CD4-positive, alpha-beta T cell treated with Interleukin-21 for 1 hour (primary cell): ENCODE results near the gene EPHA10.
"Not testable (repeated sequence)": the region's sequence is repeated elsewhere in the genome, so short reads cannot be mapped to it uniquely, and the experiment has no call there.

ENCODE experiments used
- DNase-seq: peaks from one replicate; pipeline ENCODE4 v3.0.0-alpha.2; 2020

Gene EPHA10

DNA sequence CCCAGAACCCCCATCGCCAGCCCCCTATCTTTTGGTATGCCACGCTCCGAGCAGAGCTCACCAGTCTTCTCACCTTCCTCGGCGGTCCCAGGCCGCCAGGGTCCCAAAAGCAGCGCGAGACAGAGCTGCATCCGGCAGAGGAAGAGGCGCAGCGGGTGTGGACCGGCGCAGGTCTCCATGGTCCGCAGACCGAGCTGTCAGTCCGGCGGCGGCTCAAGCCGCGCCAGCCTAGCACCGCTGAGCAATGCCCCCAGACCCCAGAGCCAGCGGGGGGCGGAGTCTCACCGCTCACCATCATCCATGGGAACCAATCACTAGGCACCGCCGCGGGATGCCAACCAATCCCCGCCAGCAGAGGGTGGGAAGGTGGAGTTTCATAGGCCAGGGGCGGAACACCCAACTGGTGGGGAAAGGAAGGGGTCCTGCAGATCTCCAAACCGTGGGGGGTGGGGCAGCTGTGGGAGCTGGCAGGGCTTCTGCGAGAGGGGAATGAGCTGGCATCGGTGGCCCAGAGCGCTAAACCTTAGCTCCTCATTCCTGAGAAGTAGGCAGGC lies at the start of gene EPHA10:
Gene EPHA10, minus strand, starts transcription at position 233 of the 554 bp plus-strand sequence. Its CDS starts 54 bp downstream, at position 179.
- no peak for DNase-seq

DNA sequence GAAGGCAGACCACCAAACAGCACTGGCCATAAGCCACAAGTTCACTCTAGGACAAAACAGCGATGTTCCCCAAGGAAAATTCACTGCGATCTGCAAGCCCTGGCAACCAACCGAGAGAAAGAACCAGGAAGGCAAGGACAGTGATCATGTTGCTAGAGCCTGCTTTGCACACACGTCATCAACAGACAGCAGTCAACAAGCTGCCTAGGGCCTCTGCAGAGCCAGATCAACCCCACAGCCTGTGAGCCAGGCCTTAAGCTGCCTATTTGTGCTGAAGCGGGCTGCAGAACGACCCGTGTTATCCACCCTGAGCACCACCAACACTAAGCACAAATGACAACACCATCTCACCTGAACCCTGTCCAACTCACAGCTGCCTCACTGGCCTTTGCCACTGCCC lies 49.3 kb upstream of the EPHA10 start:
- DNase-seq = no peak

DNA sequence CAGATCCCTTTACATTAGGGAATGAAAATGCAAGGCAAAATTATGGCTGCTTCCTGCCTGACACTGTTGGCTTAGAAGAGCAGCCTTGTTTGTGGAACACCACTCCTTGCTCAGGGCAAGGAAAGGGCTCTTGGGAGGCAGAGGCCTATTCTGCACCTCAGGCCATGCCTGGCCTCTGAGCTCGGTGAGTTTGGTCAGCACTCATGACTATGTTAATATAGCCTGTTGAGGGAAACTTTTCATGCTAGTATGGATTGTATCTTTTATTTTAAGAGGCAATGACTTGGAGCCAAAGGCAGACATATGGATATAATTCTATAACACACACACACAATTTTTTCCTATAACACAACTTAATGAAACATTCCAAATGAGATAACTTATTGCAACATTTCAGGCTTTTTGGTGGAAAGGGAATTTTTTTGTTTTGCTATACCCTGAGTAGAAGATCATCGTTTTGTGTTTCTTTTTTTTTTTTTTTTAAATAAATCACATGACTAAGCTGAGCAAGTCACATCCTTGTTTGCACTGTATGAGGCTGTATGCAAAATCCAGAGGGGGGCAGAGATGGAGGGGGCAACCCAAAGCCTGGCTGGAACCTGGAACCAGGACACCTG lies 48.7 kb upstream of the EPHA10 start:
- DNase-seq = no peak

DNA sequence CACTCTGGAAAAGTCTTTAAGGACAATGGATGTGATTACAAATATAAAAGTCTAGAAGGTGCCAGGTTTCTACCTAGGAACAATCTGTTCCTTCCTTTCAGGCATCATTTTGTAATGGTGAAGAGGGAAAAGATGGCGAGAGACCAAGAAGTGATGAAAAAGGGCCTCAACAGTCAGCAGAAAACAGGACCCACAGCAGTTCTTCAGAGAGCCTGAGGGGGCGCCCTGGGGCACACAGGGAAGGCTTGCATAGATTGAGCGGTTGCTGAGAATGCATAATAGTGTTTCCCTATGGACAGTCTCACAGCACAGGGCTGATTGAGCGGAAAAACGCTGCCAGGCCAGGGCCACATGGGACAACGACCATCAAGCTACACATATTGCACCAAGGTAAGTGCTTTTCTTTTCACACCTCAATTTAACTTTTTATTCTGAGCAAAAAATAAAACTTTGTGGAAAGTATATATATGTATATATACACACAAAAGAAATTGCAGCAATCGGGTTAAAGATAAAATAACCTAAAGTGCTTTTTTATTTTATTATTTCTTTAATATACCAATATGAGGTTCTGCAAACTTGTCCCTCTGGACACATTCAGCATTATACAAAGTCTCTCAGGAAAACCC lies 46.2 kb upstream of the EPHA10 start:
- DNase-seq = peak; percentile 76

DNA sequence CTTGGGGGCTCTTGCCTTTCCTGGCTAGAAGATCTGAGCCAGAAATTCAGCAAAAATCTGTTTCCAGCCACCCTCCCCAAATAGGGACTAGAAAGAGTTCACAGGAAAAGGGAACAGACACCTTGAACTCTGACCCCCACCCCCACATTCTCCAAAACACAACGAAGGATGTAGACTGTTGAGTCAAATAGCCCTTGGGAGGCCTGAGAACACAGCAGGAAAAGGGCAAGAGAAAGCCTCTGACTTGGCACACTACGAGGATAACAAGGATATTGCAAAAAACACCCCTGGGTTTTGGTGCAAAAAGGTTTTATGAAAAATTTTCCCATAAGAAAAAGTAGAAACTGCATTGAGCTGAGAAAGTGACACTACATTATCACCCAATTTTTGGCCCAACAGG lies 45.0 kb upstream of the EPHA10 start:
- DNase-seq = no peak

DNA sequence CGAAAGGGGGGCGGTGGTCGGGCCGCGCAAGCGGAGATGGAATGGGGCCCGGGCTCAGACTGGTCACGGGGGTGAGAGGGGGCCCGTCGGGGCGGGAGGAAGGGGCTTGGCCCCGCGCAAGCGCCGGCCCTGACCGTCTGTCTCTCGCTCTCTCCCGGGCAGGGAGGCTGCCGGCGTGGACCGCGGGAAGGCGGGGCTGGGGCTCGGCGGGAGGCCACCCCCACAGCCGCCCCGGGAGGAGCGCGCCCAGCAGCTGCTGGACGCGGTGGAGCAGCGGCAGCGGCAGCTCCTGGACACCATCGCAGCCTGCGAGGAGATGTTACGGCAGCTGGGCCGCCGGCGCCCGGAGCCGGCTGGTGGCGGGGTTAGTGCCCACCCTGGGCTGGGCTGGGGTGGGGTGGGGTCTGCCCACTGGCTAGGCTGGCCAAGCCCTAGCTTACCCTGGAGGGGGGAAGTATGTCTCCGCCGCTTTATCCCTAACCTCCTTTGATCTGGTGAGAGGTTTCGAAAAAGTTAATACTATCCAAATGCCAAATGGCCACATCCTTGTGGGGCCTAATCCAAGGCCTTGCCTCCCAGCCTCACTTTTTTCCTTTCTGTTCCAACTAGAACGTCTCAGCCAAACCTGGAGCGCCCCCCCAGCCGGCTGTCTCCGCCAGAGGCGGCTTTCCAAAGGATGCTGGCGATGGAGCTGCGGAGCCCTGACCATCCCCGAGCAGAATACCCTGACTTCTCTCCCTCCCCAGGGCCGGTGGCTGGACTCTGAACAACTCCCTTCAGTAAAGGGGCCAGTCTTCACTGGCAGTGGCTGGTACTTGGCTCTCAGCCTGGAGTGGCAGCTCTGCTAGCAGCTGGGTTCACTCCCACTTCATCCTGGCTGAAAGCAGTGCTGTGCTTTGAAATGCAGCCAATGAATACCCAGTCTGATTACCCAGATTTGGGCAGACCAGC lies 43.7 kb upstream of the EPHA10 start:
- DNase-seq = no peak

DNA sequence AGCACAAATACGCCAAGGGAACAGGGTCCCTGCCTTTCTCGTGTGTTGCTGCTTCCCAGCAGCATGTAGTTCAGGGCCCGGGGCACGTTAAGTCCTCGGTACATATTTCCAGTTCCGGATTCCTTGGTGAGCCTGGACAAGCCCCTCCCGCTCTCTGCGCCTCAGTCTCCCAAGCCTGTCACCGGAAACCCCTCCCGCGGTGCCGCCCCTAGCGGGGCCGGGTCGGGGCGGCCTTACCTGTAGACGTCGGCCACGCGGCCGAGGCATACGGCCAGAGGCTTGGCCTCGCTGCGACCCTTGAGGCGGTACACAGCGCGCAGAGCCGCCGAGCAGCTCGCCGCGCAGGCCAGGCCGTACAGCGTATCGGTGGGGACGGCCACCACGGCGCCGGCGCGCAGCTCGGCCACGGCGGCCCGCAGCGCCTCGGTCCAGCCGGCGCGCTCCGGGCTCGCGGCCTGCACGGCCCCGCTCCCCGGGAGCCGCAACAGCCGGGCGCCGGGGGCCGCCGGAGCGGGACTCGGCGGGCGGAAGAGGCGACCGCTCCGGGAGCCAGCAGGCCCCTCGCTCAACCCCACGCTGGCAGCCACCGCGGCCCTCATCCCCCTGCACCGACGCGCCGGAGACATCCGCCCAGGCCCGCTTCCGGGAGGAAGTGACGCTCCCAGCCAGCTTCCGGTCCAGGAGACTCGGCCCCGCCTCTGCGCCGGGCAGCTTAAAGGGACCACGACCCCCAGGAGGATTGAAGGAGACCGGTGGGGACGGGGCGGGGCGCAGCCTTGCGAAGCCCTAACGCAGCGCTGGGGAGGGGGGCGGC lies 42.8 kb upstream of the EPHA10 start, which contains the start of the genes C1orf122 and YRDC:
Gene C1orf122, plus strand, starts transcription at position 236 of the 814 bp plus-strand sequence. CDS start 615 bp downstream, outside the sequence.
Gene YRDC, minus strand, starts transcription at position 654 of the 814 bp plus-strand sequence. Its CDS starts 28 bp downstream, at position 626.
- DNase-seq = peak; percentile 93

DNA sequence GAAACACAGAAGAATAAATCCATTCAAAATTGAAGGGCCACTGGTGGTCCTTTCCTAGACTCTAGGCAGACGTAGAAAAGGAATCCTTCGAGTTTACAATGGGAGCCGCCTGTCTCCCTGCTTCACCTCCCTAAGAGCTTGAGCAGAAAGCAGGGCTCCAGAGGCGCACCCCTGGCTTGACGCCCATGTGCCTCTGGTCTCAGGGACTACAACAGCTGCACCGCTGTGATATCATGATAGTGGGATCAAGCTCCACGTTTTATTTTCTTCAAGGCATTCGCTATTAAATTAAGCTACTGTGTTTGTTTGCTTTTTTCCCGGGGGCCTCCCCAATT lies 42.3 kb upstream of the EPHA10 start:
- no peak for DNase-seq

DNA sequence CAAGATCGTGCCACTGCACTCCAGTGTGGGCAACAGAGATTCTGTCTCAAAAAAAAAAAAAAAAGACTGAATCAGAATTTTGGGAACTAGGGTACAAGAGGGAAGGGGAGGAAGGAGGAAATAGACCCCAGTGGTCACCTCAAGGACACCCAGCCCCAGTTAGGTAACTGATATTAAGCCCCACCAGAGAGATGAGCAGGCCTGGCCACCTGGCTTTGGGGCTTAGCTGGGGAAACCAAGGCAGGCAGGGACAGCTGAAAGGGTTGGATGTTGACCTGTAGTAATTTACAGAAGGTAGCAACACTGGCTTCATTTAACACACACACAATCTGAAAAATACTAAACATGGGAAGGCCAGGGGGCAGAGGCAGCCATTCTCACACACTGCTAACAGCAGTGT lies 37.5 kb upstream of the EPHA10 start:
- no peak for DNase-seq

DNA sequence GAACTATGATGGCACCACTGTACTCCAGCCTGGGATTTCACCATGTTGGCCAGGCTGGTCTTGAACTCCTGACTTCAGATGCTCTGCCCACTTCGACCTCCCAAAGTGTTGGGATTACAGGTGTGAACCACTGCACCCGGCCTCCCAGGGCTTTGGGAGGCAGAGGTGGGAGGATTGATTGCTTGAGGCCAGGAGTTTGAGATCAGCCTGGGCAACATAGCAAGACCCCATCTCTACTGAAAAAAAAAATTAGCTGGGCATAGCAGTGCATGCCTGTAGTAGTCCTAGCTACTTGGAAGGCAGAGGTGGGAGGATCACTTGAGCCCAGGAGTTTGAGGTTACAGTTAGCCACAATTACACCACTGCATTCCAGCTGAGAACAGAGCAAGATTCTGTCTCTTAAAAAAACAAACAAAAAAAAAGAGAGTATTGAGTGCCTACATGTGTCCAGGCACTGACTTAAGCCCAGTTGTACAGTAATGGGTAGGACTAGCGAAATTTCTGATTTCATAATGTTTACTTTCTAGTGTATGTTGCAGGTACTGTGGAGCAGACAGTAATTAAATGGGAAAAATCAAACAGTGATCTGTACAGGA lies 32.9 kb upstream of the EPHA10 start:
- DNase-seq = no peak

DNA sequence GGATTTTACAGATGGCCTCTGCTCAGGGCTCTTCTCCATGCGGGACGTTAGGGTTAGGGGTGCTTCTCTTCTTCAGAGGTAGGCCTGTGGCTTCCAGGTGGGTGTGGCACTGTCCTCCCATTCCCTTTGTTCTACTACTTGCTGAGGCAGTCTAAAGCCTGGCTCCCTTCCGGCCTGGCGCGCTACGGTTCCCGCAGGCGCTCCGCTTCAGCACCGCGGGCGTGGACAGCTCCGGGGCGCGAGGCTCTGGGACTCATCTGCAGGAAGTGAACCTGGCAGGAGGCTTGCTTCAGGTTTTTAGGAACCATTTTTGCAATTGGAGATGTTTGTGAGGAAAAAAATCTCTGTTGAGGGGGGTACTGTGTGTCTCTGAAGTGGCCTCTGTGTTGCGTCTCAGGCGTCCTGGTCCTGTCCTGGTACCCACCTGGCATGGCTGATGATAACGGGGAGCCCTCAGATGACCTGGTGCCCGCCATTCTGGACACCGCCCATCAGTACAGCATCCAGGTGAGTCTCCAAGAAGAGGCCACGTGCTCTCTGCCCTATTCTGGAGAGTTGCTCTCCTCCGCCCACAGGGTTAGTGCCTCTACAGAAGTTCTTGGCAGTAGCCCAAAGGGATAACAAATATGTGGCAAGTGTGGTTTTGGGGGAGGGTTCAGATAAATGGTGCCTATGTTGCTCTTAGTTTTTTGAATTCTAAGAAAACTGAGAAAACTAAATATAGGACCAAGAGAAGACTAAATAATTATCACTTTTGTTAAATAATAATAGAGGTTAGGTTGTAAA lies 30.6 kb upstream of the EPHA10 start:
- DNase-seq = peak; percentile 33

DNA sequence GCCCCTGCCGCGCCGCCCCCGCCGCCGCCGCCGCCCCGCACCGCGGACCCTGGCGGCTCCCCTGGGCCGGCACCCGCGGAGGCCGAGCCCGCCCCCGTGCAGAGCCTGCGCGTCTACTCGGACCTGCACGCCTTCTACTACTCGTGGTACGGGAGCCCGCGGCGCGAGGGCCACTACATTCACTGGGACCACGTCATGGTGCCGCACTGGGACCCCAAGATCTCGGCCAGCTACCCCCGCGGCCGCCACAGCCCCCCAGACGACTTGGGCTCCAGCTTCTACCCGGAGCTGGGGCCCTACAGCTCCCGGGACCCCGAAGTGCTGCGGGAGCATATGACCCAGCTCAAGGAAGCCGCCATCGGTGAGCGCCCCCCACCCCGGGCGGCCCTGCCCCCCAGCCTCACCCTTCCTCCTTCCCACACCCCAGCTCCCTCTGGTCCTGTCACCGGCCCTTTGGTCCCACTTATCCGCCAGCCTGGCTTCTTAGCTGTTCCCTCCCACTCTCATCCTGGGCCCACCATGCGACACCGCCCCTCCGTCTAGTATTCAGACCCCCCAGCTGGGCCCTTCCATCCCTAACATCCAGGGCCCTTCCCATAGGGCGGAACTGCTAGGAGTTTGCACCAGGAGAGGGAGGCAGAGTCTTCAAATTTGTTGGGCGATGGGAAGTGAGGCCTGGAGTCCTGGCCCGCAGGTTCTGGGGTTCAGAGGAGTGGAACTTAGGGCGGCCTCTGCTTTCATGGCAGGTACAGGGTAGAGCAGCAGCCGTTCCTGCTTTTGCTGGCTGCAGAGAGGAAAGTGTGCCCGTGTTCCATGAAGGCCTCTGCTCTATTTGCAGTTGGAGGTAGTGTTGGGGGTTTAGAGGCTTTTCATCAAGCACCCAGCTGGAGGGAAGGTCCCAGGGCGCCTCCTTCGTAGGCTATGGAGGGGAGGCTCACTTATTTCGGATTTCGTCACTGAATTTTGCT lies 29.7 kb upstream of the EPHA10 start:
- DNase-seq = no peak

DNA sequence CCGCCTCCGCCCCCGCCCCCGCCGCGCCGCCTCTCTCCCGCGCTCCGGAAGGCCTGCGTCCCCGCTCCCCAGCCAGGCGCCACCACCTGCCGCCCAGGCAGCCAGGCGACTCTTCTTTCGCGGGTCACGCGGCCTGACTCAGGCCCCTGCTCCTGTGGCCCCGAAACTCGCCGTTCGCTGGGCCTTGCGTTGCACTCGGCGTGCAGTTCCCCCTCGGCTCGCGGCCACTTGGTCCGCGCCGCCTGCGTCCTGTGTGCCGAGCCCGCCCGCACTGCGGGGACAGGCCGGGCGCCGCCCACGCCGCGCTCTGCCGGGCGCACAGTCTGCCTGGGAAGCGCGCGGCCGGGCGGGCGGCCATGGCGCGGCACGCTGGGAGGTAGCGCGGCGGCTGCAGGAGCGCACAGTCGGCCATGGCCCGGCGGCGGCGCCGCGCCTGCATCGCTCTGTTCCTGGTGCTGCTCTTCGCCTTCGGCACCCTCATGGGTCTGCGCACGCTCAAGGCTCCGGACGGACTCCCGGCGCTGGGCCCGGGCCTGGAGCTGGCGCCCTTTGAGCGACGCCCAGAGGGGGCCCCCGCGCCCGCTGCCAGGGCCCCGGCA lies 29.0 kb upstream of the EPHA10 start, which contains the start of gene MANEAL:
Gene MANEAL, plus strand, starts transcription at position 75 of the 599 bp plus-strand sequence. Its CDS starts 336 bp downstream, at position 411.
- peak; percentile 24 for DNase-seq

DNA sequence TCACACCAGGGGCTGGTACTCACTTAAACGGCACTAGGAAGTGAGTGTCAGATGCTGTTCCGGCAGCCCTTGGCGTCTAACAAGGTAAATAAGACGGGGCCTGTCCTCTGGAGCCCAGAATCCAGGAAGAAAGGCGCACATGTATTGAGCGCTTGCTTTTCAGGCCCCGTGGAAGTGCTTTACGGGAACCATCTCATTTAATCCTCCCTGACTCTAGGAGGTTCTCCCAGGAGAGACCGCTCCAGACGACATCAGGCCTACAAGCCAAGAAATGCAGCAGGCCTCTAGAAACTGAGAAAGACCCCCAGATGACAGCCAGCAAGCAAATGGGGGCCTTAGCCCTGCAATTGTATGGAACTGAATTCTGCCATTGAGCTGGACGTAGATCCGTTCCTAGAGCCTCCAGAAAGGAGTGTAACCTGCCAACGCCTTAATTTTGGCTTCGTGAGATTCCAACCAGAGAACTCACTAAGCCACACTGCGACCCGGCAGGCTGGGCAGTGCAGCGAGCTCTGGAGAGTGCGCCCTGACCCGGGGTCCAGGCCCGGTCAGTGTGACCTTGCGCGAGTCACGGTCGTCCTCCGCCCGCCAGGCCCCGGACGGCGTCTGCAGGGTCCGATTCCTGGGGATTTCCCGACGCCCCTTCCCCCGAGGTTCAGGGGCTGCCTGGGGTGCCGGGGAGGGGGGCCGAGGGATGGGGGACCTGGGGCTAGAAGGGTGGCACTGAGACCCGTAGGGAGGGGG lies 28.2 kb upstream of the EPHA10 start:
- DNase-seq = no peak

DNA sequence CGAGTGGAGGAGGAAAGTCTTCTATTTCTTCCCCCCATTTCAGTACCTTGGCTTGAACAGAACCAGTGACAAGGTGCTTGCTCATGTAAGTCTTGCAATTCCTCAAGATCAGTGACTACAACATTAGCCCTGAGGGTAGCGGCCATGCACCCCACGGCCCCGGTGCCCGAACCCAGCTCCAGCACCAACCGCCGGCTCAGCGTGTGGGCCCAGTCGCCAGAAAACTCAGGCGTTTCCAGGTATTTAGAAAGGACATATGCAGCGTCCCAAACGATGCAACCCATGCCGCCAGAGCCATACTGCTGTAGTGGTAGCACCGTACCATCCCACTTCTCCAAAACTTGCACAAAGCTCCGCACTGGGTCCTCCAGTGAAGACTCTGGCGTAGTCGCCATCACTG lies 17.6 kb upstream of the EPHA10 start:
- no peak for DNase-seq

DNA sequence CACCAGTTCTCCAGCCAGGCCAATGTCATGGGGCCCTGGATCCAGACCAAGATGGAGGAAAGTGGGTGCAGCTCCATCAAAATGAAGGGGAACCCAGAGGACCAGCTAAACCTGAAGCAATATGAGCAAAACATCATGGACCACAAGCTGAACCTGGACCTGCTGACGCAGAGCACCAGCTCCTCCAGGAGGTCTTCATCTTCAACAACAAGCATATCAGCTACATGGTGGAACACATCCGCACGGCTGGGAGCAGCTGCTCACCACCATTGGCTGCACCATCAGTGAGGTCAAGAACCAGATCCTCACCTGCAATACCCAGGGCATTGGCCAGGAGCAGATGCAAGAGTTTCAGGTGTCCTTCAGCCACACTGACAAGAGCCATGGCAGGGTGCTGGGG lies 13.7 kb upstream of the EPHA10 start:
- DNase-seq = no peak

DNA sequence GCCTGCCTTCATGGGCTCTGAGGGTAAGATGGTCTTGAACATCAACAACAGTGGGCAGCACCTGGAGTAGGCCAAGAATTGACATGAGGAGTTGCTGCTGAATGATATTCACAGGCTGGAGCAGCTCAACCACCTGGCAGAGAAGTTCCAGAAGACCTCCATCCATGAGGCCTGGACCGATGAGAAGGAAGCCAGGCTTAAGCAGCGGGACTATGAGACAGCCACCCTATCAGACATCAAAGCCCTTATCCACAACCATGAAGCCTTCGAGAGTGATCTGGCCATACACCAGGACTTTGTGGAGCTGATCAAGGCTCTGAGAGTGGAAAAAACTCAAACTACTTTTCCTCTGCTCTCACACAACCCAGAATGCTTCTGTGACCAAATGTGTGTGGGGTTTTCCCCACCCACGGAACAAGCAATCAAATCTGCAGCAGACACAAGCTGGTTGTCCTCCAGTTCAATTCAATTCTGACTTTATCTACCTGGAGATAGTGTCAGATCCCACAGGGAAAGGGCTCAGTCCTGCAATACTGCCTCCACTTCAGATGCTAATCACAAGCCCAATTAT lies 12.1 kb upstream of the EPHA10 start:
- no peak for DNase-seq

DNA sequence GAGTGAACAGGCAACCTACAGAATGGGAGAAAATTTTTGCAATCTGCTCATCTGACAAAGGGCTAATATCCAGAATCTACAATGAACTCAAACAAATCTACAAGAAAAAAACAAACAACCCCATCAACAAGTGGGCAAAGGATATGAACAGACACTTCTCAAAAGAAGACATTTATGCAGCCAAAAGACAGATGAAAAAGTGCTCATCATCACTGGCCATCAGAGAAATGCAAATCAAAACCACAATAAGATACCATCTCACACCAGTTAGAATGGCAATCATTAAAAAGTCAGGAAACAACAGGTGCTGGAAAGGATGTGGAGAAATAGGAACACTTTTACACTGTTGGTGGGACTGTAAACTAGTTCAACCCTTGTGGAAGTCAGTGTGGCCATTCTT lies 6.5 kb upstream of the EPHA10 start:
- not testable (repeated sequence) for DNase-seq
